GM18951 (cell line): ENCODE measurements around the gene WDR6.

Experiments used
- POLR2A ChIP-seq: IDR thresholded peaks from 4 replicates; pipeline ENCODE4 v1.6.1; 2011; ENCODE audit warnings: mild to moderate bottlenecking; ENCODE audit not compliant: insufficient read length, insufficient read depth; ENCODE audit errors: extremely low read depth
- in situ Hi-C: fragments of 300-500 bp; cut with MboI; formaldehyde crosslinking; loops from one replicate; pipeline ENCODE4 v1.12.0; 2022; ENCODE audit warnings: low sequenced_read_pairs, mixed read lengths, inconsistent platforms; ENCODE audit not compliant: unreplicated experiment

The WDR6 gene

DNA sequence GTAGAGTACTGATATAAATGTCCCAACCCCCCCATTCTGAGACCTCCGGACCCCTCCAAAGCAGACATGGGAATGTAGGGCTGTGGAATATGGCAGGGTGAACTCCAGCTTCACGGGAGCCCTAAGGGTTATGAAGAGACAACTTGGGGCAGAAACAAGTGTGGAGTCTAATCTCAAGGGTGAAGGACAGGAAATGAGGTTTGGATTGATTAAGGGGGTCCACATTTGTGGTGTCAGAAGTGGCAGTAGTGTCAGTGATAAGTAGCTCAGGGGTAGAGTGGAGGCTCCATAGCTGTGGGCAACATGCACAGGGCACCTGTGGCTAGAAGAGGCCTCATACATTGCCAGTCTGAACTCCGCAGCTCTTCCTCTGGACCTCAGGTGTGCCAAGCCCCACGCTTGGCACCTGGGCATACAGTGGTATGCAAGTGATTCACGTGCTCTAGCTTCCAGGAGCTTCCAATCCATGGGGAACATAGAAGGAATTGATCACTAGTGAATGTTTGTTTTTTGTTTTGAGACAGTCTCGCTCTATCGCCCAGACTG, 21.3 kb upstream of the WDR6 start:
- no peak for TF ChIP-seq POLR2A
- in situ Hi-C loops, result no loop called here

DNA sequence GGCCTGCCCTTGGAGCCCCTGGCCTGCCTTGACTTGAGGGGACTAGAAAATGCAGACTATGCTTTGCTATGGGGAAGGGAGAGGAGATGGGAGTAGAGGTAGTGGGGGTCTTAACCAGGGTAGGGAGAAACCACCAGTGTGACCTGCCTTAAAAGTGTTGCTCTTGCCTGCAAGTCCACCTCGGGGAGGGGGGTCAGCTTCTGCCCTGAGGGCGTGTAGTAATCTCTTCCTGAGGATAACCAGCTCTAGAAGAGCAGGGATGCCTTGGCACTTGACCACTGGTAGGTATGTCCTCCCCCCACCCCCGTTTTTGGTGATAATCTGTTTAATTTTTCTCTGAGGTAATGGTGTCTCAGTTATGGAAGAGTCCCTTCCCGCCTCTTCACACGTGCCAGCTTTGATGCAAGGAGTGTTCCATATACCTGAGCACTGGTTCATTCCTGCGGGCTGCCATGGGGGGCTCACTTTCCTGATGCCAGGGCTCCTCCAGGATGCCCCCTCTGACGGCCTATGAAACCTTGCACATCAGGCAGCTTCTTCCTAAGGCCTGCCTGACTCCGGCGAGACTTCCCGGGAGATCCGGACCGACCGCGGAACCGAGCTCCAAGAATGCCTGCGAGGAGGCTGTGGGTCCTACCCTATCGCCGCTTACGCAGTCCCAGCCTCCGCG, 17.9 kb upstream of the WDR6 start:
- TF ChIP-seq POLR2A, result no peak
- in situ Hi-C loops, result no loop called here

DNA sequence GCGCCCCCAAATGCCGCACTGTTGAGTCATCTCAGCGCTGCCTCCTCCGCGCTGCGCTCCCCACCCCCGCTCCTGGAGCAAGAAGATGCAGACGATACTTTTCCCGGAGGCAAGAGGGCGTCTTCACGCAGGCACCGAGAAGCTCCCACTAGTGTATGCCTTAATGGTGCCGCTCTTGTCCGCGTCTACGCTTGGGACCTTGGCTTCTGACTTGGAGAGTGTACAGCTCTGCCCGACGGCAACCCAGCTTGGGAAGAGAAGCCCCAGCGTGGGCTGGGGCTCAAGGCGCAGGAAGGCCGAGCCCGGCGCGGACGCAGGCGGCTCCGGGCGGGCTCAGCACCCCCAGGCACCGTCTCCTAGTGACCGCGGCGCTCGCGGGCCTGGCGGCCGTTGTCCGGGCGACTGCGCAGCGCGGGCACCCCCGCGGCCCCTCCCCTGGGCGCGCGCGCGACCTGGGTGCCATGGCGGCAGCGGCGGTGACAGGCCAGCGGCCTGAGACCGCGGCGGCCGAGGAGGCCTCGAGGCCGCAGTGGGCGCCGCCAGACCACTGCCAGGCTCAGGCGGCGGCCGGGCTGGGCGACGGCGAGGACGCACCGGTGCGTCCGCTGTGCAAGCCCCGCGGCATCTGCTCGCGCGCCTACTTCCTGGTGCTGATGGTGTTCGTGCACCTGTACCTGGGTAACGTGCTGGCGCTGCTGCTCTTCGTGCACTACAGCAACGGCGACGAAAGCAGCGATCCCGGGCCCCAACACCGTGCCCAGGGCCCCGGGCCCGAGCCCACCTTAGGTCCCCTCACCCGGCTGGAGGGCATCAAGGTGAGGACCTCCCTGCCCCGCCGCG, 17.2 kb upstream of the WDR6 start, which contains the start of gene P4HTM:
P4HTM (plus strand) TSS at position 446 of the 840 bp plus-strand sequence; CDS start at position 462, 16 bp downstream.
- in situ Hi-C loops, result no loop called here
- TF ChIP-seq POLR2A, result peak; percentile 61

DNA sequence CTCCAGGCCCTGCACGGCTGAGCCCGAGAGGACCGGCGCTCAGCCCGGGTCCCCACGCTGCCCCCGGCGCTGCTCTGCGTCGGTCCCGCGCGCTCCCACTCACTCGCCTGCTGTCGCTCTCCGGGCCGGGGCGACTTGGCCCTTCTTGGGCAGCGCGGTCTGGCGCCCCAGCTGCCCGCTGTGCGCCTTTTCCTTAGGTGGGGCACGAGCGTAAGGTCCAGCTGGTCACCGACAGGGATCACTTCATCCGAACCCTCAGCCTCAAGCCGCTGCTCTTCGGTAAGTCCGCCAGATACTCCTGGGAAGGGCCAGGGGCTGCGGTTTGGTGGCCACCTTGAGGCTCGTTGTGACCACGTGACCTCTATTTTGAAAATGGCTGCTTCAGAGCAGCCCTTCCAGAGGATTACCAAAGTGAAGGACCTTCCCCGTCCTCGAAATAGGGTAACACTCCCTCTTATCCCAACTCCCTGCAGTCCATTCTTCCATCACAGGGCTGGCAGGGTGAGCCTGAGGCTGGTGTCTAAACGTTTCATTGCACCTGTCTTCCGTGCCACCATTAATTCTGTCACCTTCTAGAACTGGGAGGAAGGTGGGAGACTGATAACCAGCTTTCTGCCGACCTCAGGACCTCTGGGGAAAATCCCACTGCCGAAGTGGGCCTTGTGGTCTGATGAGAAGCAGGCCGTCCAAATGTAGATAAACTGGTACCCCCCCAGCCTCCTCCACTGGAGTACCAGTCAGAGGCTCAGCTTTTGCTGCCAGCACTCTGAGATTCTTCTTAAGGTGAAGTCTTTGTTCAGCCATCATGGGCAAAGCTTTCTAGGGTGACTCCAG, 16.3 kb upstream of the WDR6 start:
- in situ Hi-C loops, result no loop called here

DNA sequence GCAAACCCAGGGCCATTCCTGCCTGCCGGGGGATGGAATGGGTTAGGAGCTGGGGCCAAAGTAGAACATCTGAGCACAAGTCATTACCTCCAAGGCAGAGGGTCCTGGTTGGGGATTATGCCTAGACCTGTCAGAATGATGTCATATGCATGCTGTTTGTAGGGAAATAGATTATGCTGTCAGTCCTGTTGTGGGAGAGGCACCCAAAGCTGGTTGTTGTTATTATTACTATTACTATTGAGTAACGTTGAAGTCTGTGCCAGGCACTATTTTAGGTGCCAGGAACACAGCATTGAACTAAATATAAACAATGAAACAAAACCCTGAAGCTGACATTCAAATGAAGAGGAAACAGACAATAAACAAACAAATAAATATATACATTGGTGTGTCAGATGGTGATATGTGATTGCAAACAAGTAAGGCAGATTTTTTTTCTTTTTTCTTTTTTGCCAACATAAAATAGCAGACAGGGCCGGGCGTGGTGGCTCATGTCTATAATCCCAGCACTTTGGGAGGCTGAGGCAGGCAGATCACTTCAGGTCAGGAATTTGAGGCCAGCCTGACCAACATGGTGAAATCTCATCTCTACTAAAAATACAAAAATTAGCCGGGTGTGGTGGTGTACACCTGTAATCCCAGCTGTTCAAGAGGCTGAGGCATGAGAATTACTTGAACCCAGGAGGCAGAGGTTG, 15.2 kb upstream of the WDR6 start:
- no peak for TF ChIP-seq POLR2A
- in situ Hi-C loops, result no loop called here

More for the DNA sequence above, 16.3 kb upstream of the WDR6 start:
- no peak for TF ChIP-seq POLR2A

DNA sequence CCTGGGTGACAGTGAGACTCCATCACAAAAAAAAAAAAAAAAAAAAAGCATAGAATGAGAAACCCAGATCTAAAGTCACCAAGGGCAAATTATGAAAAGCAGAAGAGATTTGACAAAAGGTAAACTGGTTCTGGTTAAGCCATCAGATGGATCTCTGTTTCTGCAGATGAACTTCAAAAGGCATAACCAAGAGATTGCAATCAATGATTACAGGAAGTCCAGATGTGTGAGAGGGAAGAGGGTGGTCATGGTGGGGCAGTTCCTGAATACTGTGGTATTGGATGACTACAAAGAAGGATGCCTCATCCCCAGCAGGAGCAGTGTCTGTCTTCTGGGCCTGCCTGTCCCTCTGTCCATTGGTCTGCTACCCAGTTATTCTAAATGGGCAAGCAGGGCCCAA, 13.4 kb upstream of the WDR6 start:
- in situ Hi-C loops, result no loop called here
- TF ChIP-seq POLR2A, result no peak

DNA sequence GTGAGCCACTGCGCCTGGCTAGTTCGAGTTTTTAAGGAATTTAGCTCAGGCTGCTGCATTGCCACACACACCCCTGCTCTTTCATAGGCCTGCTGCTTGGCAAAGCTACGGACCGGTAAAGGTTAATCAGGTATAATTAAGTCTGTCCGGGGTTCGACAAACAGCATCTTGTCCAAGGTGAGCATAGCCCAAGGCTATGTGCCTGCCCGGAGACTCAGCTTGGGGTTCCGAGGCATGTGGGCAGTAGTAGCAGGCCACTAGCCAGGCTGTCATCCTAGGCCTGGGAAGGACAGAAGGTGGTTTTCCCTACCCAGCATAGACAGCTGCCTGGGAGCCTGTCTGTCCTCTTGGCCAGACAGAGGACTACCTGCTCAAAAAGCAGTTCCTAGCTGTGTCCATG, 10.6 kb upstream of the WDR6 start:
- in situ Hi-C loops, result no loop called here
- TF ChIP-seq POLR2A, result no peak

DNA sequence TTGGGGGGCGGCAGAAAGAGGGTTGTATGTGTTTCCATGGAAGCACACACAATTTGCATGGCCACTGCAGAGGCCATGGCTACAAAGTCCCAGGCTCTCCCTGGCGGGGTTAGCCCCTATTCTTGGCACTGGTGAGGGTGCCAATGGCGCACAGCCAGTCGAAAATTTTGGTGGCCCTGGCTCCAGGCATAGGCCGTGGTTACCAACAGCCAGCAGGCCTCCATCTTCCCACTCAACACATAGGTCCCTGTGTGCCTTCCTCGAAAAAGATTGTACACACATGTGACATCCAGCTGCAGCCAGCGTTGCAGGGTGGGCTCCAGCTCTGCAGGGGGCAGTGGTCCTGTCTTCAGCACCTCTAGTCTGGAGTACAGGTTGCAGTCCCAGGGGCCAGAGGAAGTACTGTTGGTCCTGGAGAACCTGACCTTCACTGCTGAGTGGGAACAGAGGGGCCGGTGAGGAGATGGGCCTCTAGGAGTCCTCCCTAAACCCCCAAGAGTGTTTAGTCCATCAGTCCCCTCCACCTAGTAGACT, 10.0 kb upstream of the WDR6 start:
- TF ChIP-seq POLR2A, result no peak
- in situ Hi-C loops, result no loop called here

DNA sequence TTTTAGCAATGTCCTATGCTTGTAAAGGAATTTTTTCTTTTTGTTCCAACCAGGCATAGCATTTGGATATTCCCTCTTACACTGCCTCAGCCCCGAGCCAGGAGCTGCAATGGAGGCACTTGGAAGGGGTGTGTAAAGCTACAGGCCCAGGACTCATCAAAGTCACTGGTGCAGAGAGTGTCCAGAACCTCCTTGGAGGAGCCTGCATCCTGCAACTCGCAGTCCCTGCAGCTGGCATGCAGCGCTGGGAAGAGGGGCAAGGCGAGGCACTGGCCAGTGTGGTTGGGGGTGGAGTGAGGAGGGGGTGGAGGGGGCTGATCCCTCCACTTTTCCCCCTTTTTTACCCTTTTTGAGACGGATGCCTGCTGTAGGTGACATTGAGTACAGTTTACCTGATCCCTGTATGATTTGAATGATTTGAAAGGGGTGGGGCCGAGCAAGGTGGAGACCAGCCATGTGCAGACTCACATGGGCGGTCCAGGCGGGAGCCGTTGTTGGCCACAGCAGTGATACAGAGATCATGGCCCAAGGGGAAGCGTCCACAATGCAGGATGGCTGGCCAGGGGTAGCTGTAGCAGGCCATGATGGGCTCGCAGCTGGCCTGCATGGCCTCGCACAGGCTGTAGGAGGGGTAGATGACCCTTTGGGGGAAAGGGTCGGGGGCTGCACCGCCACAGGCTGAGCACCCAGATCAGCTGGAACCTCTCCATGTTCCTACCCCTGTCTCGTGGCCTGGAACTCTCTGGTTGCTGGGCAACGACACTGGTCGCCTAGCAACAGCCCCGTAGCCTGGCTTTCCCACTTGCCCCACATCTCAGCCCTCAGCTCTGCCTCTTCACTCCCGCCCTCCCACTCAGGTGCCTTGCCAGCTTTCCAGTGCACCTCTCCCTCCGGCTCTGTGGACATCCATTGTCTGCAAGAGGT, 9.2 kb upstream of the WDR6 start:
- no peak for TF ChIP-seq POLR2A
- in situ Hi-C loops, result no loop called here

DNA sequence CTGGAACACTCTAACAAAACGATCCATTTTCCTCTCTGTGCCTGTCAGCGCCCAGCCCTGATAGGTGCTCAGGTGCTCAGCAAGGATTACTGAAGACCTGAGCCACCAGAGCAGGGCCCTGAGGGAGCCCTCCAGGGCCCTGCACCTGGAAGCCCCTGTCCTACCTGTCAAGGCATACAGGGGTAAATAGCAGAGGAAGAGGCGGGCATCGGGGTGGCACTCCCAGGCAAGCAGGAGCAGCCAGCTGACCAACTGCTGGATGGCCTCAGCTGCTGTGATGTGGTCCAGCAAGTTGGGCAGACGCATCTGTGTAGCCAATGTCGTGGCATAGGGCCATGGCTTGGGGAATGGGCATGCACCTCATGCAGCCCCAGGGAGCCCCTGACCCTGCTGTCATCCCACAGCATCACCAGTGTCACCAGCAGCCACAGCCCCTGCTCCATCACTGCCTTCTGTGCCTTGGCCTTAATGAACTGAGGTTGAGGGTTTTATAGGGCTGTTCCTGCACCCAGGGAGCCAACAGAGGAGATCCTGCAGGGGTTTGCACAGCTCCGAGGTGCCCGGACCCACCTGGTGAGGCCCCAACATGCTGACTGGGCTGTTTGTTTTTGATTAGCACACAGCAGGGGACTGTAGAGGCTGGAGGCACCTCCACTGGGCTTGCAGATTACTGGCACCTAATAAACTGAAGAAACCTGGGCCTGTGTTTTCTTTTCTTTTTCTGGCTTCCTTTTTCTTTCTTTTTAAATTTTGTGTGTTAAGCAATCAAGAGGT, 7.9 kb upstream of the WDR6 start:
- in situ Hi-C loops, result no loop called here
- TF ChIP-seq POLR2A, result no peak

DNA sequence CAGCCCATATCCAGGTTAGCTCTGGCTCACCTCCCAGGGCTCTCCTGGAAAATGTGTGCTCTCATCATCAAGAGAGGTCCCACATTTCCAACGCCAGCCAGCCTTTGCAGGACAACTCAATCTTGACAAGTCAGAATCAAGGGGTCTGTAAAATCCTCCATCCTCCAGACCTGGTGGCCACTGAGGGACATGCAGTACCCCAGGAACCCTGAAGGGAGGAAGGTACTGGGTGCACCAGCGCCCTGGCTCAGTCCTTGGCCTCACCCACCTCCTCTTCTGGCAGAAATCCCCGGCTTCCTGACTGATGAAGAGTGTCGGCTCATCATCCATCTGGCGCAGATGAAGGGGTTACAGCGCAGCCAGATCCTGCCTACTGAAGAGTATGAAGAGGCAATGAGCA, 6.0 kb upstream of the WDR6 start:
- in situ Hi-C loops, result no loop called here
- TF ChIP-seq POLR2A, result peak; percentile 12
